NCI-H460 (cell line): ENCODE measurements around the gene FGA. TPM values are rescaled to one million over a fixed set of nuclear protein-coding genes. Genes with fewer than 3 reads are reported as not detected.
A peak's percentile ranks its signal among the peaks of the same experiment; 100 is the strongest.

Source experiments
- DNase-seq: peaks from one replicate; pipeline ENCODE4 v3.0.0-alpha.2; 2016; ENCODE audit warnings: low read depth; ENCODE audit errors: extremely low read depth
- polyA plus RNA-seq: library from polyadenylated mRNA; depleted of rRNA; stranded (reverse); fragments of >200 nt; gene quantifications from 2 replicates; pipeline ENCODE4 v1.2.3, GENCODE V29; 2014; cell fraction: nucleus; rRNA removed
- total RNA-seq: library from RNA; depleted of rRNA; stranded (reverse); fragments of >200 nt; shearing (Covaris generic); gene quantifications from 2 replicates; pipeline ENCODE4 v1.2.3, GENCODE V29; 2014; rRNA removed

Gene FGA
- total RNA-seq: not detected in 2 replicates
- polyA plus RNA-seq: not detected in 2 replicates

GRCh38 chr4:154590329-154591006 is at the start of gene FGA:
TSS of gene FGA (minus strand) at chr4:154590742. CDS start at chr4:154590687, 55 bp downstream.
- DNase-seq: no peak

GRCh38 chr4:154634058-154634457 is 43.5 kb upstream of the FGA start:
- no peak for DNase-seq

GRCh38 chr4:154631828-154632227 is 41.3 kb upstream of the FGA start:
- DNase-seq: no peak

- DNase-seq: no peak
Measured at GRCh38 chr4:154630324-154630723, 39.8 kb upstream of the FGA start.

- peak; percentile 56 for DNase-seq
Measured at GRCh38 chr4:154626793-154627484, 36.4 kb upstream of the FGA start.

- no peak for DNase-seq
Measured at GRCh38 chr4:154625971-154626370, 35.4 kb upstream of the FGA start.

GRCh38 chr4:154623995-154624394 is 33.5 kb upstream of the FGA start:
- no peak for DNase-seq

- no peak for DNase-seq
Measured at GRCh38 chr4:154623436-154623835, 32.9 kb upstream of the FGA start.

- DNase-seq: peak; percentile 44
Measured at GRCh38 chr4:154622598-154622997, 32.1 kb upstream of the FGA start.

- no peak for DNase-seq
Measured at GRCh38 chr4:154620111-154620510, 29.6 kb upstream of the FGA start.

GRCh38 chr4:154618708-154619315 is 28.3 kb upstream of the FGA start:
- peak; percentile 54 for DNase-seq

GRCh38 chr4:154617820-154618317 is 27.3 kb upstream of the FGA start:
- DNase-seq: no peak

GRCh38 chr4:154616731-154617130 is 26.2 kb upstream of the FGA start:
- no peak for DNase-seq

GRCh38 chr4:154616287-154616686 is 25.7 kb upstream of the FGA start:
- DNase-seq: no peak

GRCh38 chr4:154615211-154615610 is 24.7 kb upstream of the FGA start:
- DNase-seq: no peak

- DNase-seq: no peak
Measured at GRCh38 chr4:154614306-154614705, 23.8 kb upstream of the FGA start.

GRCh38 chr4:154612472-154613414 is 22.2 kb upstream of the FGA start, which contains the start of gene FGG:
TSS of gene FGG (minus strand) at chr4:154612656. CDS start at chr4:154612609, 47 bp downstream.
- no peak for DNase-seq

- DNase-seq: no peak
Measured at GRCh38 chr4:154611833-154612232, 21.3 kb upstream of the FGA start.

- no peak for DNase-seq
Measured at GRCh38 chr4:154610582-154610981, 20.0 kb upstream of the FGA start.

GRCh38 chr4:154609532-154609931 is 19.0 kb upstream of the FGA start:
- no peak for DNase-seq
